Trophoblast cell (in vitro differentiated cells and primary cell): ENCODE results near the gene TPR.

Source experiments
- DNase-seq, 2 donors: peaks; one replicate each; pipeline ENCODE4 v3.0.0-alpha.2; 2016
- H2AFZ ChIP-seq: 2 replicates; pipeline ENCODE4 v1.6.1; 2013; ENCODE audit warnings: low read length, moderate library complexity, mild to moderate bottlenecking; ENCODE audit not compliant: insufficient read depth, poor library complexity
- H2AK5ac ChIP-seq: 2 replicates; pipeline ENCODE4 v1.6.1; 2013; ENCODE audit warnings: mild to moderate bottlenecking, low read length
- H2BK120ac ChIP-seq: 2 replicates; pipeline ENCODE4 v1.6.1; 2013; ENCODE audit warnings: low read length, mild to moderate bottlenecking, moderate library complexity; ENCODE audit not compliant: insufficient read depth, poor library complexity
- H2BK12ac ChIP-seq: 2 replicates; pipeline ENCODE4 v1.6.1; 2013; ENCODE audit warnings: mild to moderate bottlenecking, low read length, moderate library complexity
- H2BK5ac ChIP-seq: 2 replicates; pipeline ENCODE4 v1.6.1; 2013; ENCODE audit warnings: low read length, low read depth, moderate library complexity, mild to moderate bottlenecking; ENCODE audit not compliant: poor library complexity
- H3K14ac ChIP-seq: 2 replicates; pipeline ENCODE4 v1.6.1; 2013; ENCODE audit warnings: mild to moderate bottlenecking, low read length
- H3K18ac ChIP-seq: 2 replicates; pipeline ENCODE4 v1.6.1; 2013; ENCODE audit warnings: mild to moderate bottlenecking, low read length
- H3K23ac ChIP-seq: 2 replicates; pipeline ENCODE4 v1.6.1; 2013; ENCODE audit warnings: low read length
- H3K27ac ChIP-seq: 2 replicates; pipeline ENCODE4 v1.5.1; 2013; ENCODE audit warnings: low read depth, mild to moderate bottlenecking, inconsistent platforms, low read length, moderate library complexity
- H3K27me3 ChIP-seq: 2 replicates; pipeline ENCODE4 v1.6.1; 2013; ENCODE audit warnings: inconsistent platforms, mild to moderate bottlenecking, low read length, moderate library complexity; ENCODE audit not compliant: insufficient read depth
- H3K36me3 ChIP-seq, 2 experiments: 1 replicate in 1 of 2; 2 replicates in 1 of 2; pipeline ENCODE4 v1.6.1; 2013; ENCODE audit warnings: low read length in 2 of 2, mild to moderate bottlenecking in 2 of 2, moderate library complexity in 1 of 2; ENCODE audit not compliant: insufficient read depth in 2 of 2, control insufficient read depth in 1 of 2
- H3K4ac ChIP-seq: 2 replicates; pipeline ENCODE4 v1.6.1; 2013; ENCODE audit warnings: low read depth, mild to moderate bottlenecking, low read length, moderate library complexity
- H3K4me1 ChIP-seq, 2 experiments: 1 replicate in 1 of 2; 2 replicates in 1 of 2; pipeline ENCODE4 v1.6.1; 2013; ENCODE audit warnings: low read length in 2 of 2, mild to moderate bottlenecking in 2 of 2, moderate library complexity in 1 of 2; ENCODE audit not compliant: insufficient read depth in 2 of 2, control insufficient read depth in 1 of 2
- H3K4me2 ChIP-seq: 2 replicates; pipeline ENCODE4 v1.6.1; 2013; ENCODE audit warnings: inconsistent platforms, mild to moderate bottlenecking, low read length, moderate library complexity
- H3K4me3 ChIP-seq: 2 replicates; pipeline ENCODE4 v1.5.1; 2013; ENCODE audit warnings: mild to moderate bottlenecking, low read depth, low read length, inconsistent platforms
- H3K79me1 ChIP-seq: one replicate; pipeline ENCODE4 v1.6.1; 2013; ENCODE audit warnings: low read length
- H3K79me2 ChIP-seq: 2 replicates; pipeline ENCODE4 v1.6.1; 2013; ENCODE audit warnings: low read length, mild to moderate bottlenecking; ENCODE audit not compliant: control insufficient read depth, insufficient read depth, poor library complexity
- H3K9ac ChIP-seq: 2 replicates; pipeline ENCODE4 v1.6.1; 2013; ENCODE audit warnings: mild to moderate bottlenecking, low read length
- H3K9me3 ChIP-seq: 2 replicates; pipeline ENCODE4 v1.6.1; 2013; ENCODE audit warnings: low read depth, mild to moderate bottlenecking, control low read depth, inconsistent platforms, low read length; ENCODE audit not compliant: insufficient read depth
- H4K12ac ChIP-seq: 2 replicates; pipeline ENCODE4 v1.6.1; 2013; ENCODE audit warnings: low read depth, mild to moderate bottlenecking, low read length, moderate library complexity
- H4K8ac ChIP-seq: 2 replicates; pipeline ENCODE4 v1.6.1; 2013; ENCODE audit warnings: low read depth, mild to moderate bottlenecking, low read length, moderate library complexity
- H4K91ac ChIP-seq: one replicate; pipeline ENCODE4 v1.6.1; 2013; ENCODE audit warnings: low read depth, mild to moderate bottlenecking, low read length, moderate library complexity
- WGBS: extraction: QIAGEN DNeasy Blood & Tissue Kit; methylation state at CpG from one replicate; pipeline ENCODE4 v1.1.7; 2013; ENCODE audit warnings: missing lambda C conversion rate; ENCODE audit not compliant: insufficient read length, insufficient coverage; ENCODE audit errors: extremely low coverage; 5-methylcytosine and 5-hydroxymethylcytosine counted together

The TPR gene

GRCh38 chr1:186330758-186331157 lies 44.3 kb downstream of the TPR start:
- Histone ChIP-seq H3K4ac (no peak overlapping the region), H3K27ac (no peak overlapping the region), H3K36me3 (peaks cover 5 to 26% of the 10 kb centered on the region in 2 experiments), H3K79me1 (no peaks in the 10 kb centered on the region), H2BK12ac (no peak overlapping the region), H3K9me3 (no peaks in the 10 kb centered on the region), H3K14ac (no peak overlapping the region), H3K79me2 (no peaks in the 10 kb centered on the region), H3K4me3 (no peak overlapping the region), H3K18ac (no peak overlapping the region), H3K4me2 (no peak overlapping the region), H2AFZ (no peak overlapping the region), H3K23ac (no peak overlapping the region), H2BK5ac (no peak overlapping the region), H4K12ac (no peak overlapping the region), H3K9ac (no peak overlapping the region), H3K4me1 (no peaks in the 10 kb centered on the region), H2AK5ac (no peak overlapping the region), H4K91ac (no peak overlapping the region), H3K27me3 (no peaks in the 10 kb centered on the region), H4K8ac (no peak overlapping the region), H2BK120ac (no peak overlapping the region)
- DNase-seq, result peak in 1 of 2 donors; percentile 13
- WGBS, result no CpG with 5 or more reads among the region's 1 CpG

- Histone ChIP-seq H4K12ac (no peak overlapping the region), H4K91ac (no peak overlapping the region), H3K36me3 (peaks cover 5 to 20% of the 10 kb centered on the region in 2 experiments), H3K4me1 (no peaks in the 10 kb centered on the region), H3K14ac (no peak overlapping the region), H3K9ac (no peak overlapping the region), H3K27ac (no peak overlapping the region), H3K23ac (no peak overlapping the region), H4K8ac (no peak overlapping the region), H2AK5ac (no peak overlapping the region), H3K4me3 (no peak overlapping the region), H3K79me1 (no peaks in the 10 kb centered on the region), H2AFZ (no peak overlapping the region), H3K79me2 (no peaks in the 10 kb centered on the region), H3K18ac (no peak overlapping the region), H3K4ac (no peak overlapping the region), H2BK5ac (no peak overlapping the region), H3K9me3 (no peaks in the 10 kb centered on the region), H3K27me3 (no peaks in the 10 kb centered on the region), H3K4me2 (no peak overlapping the region), H2BK120ac (no peak overlapping the region), H2BK12ac (no peak overlapping the region)
- DNase-seq, result no peak
- WGBS, result no CpG with 5 or more reads among the region's 1 CpG
Measured at GRCh38 chr1:186327331-186327730, 47.7 kb downstream of the TPR start.

GRCh38 chr1:186326009-186326408 lies 49.0 kb downstream of the TPR start:
- Histone ChIP-seq H2BK12ac (no peak overlapping the region), H3K79me2 (no peaks in the 10 kb centered on the region), H3K4ac (no peak overlapping the region), H4K8ac (no peak overlapping the region), H3K18ac (no peak overlapping the region), H3K27me3 (no peaks in the 10 kb centered on the region), H3K14ac (no peak overlapping the region), H3K4me1 (no peaks in the 10 kb centered on the region), H2BK120ac (no peak overlapping the region), H2AFZ (no peak overlapping the region), H2BK5ac (no peak overlapping the region), H3K4me3 (no peak overlapping the region), H3K27ac (no peak overlapping the region), H4K12ac (no peak overlapping the region), H3K23ac (no peak overlapping the region), H3K79me1 (no peaks in the 10 kb centered on the region), H2AK5ac (no peak overlapping the region), H3K36me3 (peaks cover 5 to 22% of the 10 kb centered on the region in 2 experiments), H3K4me2 (no peak overlapping the region), H3K9ac (no peak overlapping the region), H3K9me3 (no peaks in the 10 kb centered on the region), H4K91ac (no peak overlapping the region)
- DNase-seq, result no peak
- WGBS, result no CpG with 5 or more reads among the region's 1 CpG

GRCh38 chr1:186325239-186325638 lies 49.8 kb downstream of the TPR start:
- H3K36me3 ChIP-seq, result peaks cover 6 to 21% of the 10 kb centered on the region in 2 experiments
- H3K27me3 ChIP-seq, result no peaks in the 10 kb centered on the region
- DNase-seq, result no peak
- H2BK12ac ChIP-seq, result no peak overlapping the region
- no peak overlapping the region for H3K14ac ChIP-seq
- no peak overlapping the region for H4K8ac ChIP-seq
- H3K27ac ChIP-seq, result no peak overlapping the region
- H4K12ac ChIP-seq, result no peak overlapping the region
- H4K91ac ChIP-seq, result no peak overlapping the region
- no peak overlapping the region for H3K23ac ChIP-seq
- H3K4me2 ChIP-seq, result no peak overlapping the region
- no CpG with 5 or more reads among the region's 2 CpGs for WGBS
- H2BK5ac ChIP-seq, result no peak overlapping the region
- no peaks in the 10 kb centered on the region for H3K79me2 ChIP-seq
- H2AFZ ChIP-seq, result no peak overlapping the region
- no peak overlapping the region for H2AK5ac ChIP-seq
- H3K18ac ChIP-seq, result no peak overlapping the region
- H3K4me3 ChIP-seq, result no peak overlapping the region
- H3K4me1 ChIP-seq, result no peaks in the 10 kb centered on the region
- no peaks in the 10 kb centered on the region for H3K79me1 ChIP-seq
- no peak overlapping the region for H3K9ac ChIP-seq
- no peak overlapping the region for H2BK120ac ChIP-seq
- H3K4ac ChIP-seq, result no peak overlapping the region
- H3K9me3 ChIP-seq, result no peaks in the 10 kb centered on the region
